ENCODE results near the gene CORO2A.

The CORO2A gene

DNA sequence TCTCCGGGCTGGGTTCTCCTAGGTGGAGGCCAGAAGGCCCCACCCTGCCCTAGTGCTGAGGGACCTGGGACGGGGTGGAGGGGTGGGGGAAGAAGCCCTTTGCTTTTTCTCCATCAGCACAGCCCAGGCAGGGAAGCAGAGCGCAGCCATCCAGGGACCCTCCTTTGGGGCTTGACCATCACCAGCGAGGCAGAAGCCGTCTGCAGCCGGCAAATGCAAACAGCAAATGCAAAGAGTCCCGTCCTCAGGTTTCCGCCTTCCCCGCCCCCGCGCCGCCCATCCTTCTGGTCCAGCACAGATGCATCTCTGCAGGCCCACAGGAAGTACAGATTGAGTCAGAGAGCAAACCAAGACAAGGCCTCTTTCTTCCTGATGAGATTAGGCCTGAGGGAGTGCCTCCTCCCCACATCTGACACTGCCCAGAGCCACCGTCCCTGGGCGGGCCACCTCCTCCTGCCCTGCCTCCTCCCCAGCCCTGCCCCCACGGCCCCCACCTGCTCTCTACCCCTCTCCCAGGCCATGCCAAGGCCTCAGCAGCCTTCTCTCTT lies 23.4 kb downstream of the CORO2A start:
- no peak for DNase-seq

- DNase-seq = no peak
Measured at GRCh38 chr9:98168153-98168780, 24.2 kb downstream of the CORO2A start.

DNA sequence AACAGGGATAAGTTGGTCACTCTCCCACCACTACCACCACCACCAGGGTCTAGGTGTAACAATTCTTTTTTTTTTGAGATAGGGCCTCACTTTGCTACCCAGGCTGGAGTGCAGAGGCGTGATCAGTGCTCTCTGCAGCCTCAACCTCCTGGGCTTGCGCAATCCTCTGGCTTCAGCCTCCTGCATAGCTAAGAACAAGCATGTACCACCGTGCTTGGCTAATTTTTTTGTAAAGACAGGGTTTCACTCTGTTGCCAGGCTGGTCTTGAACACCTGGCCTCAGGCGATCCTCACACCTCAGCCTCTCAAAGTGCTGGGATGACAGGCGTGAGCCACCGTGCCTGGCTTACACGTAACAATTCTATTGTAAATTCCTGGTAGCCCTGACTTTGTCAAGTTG lies 27.5 kb downstream of the CORO2A start:
- no peak for DNase-seq

DNA sequence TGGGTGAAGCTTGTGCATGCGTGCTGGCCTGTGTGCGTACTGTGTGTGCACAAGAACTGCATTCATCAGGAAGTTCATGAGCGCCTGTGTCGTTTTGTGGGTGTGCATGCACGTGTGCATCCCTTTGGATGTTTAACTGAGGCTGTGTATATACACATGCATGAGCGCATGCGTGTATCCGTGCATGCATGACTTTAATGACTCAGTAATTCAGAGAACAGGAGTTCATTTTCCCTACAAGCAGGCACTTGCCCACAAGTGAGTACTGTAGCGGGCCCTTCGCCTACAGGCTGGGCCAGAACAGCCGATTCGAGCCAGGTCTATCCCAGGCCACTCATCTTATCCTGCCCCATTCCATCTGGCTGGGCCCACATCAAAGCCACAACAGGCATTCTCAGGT lies 29.8 kb downstream of the CORO2A start:
- no peak for DNase-seq

DNA sequence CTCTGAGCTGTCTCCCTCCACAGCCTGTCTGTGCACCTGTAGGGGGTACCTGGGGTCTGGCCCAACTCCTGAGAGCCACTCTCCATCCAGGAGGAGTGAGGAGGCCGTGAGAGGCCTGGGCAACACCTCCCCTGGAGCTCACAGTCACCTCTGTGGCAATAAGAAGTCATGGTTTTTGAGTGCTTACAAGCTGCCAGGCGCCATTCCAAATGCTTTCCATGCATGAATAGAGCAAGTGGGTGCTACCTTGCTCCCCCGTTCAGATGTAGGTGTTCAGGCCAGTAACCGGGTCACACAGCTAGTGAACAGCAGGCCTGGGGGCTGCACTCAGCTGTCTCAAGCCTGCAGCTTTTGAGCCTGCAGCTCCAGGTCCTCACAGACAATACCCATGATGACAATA lies 30.6 kb downstream of the CORO2A start:
- no peak for DNase-seq

GRCh38 chr9:98159790-98160189 lies 32.6 kb downstream of the CORO2A start:
- no peak for DNase-seq

- DNase-seq = no peak
Measured at GRCh38 chr9:98159301-98159700, 33.1 kb downstream of the CORO2A start.

GRCh38 chr9:98158071-98158831 lies 34.2 kb downstream of the CORO2A start:
- DNase-seq = no peak

GRCh38 chr9:98157372-98157771 lies 35.1 kb downstream of the CORO2A start:
- no peak for DNase-seq

DNA sequence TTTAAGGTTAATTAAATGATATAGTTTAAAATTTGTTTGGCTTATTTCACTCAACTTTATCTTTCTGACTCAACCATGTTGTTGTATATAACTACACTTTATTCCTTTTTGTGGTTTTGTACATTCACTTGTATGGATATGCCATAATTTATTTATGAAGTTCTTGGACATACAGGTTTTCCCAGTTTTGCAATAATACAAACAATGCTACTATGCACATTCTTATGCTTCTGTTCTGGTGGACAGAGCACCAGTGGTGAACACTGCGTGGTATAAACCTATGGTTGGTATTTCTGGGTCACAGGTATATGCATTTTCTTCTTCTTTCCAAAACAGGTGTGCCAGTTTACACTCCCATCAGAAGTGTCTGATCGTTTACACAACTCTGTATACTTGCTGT lies 37.8 kb downstream of the CORO2A start:
- DNase-seq = no peak

- DNase-seq = no peak
Measured at GRCh38 chr9:98152526-98152925, 39.9 kb downstream of the CORO2A start.

GRCh38 chr9:98150721-98151120 lies 41.7 kb downstream of the CORO2A start:
- no peak for DNase-seq

- no peak for DNase-seq
Measured at GRCh38 chr9:98150164-98150563, 42.3 kb downstream of the CORO2A start.

GRCh38 chr9:98149422-98149821 lies 43.0 kb downstream of the CORO2A start:
- DNase-seq = no peak

DNA sequence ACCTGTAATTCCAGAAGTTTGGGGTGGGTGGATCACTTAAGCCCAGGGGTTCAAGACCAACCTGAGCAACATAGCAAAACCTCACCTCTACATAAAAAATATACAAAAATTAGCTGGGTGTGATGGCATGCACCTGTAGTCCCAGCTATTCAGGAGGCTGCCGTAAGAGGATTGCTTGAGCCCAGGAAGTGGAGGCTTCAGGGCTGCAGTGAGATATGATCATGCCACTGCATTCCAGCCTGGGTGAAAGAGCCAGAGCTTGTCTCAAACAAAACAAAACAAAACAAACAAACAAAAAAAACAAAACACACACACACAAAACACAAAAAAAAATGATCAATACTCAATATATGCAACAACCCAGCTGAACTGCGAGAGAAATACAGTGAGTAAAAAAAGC lies 44.0 kb downstream of the CORO2A start:
- DNase-seq = no peak

DNA sequence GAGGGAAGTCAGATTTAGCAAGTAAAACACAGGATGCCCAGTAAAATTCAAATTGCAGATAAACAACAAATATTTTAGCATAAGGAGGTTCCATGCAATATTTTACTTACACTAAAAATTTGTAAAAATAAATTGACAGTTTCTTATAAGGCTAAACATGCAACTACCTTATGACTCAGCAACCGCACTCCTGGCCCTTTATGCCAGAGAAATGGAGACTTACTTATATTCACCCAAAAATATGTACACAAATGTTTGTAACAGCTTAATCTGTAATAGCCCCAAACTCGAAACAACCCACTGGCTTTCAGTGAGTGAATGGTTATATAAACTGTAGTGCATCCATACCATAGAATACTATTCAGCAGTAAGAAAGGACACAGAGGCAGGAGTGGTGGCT lies 44.9 kb downstream of the CORO2A start:
- no peak for DNase-seq

- peak; percentile 59 for DNase-seq
Measured at GRCh38 chr9:98146101-98146991, 46.1 kb downstream of the CORO2A start.

- no peak for DNase-seq
Measured at GRCh38 chr9:98144631-98145030, 47.8 kb downstream of the CORO2A start.

- no peak for DNase-seq
Measured at GRCh38 chr9:98144076-98144475, 48.4 kb downstream of the CORO2A start.

GRCh38 chr9:98142925-98143481 lies 49.4 kb downstream of the CORO2A start:
- DNase-seq = no peak

DNA sequence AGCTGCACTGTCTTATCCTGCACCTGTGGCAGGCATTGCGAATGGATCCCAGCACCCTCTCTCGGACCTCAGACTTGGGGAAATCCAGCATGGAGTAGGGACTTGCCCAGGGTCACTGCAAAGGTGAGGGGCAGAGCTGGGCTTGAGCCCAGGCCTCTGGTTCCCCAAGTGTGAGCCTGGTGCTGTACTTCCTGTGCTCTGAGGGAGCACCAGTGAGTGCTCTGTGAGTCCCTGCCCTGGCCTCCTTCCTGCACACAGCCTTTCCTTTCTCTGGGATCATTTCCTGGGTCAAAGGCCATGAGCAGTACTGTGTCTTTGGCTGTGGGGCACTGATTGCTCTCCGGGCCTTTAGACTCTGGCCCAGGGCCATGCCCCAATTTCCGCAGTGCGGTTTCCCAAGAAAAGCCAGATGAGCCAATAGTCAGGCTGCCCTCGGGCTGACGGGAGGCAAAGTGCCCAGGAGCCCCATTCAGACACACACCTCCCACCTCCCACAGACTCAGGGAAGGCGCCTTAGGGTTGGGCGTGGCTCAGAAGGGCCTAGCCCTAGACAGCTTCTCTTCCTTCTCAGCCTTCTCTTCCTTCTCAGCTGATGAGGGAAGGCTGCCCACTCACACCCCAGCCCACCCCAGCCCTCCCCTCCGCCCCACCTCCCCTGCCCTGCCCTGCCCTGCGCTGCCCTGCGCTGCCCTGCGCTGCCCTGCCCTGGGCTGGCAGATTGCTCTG lies 50.1 kb downstream of the CORO2A start:
- DNase-seq = no peak

GRCh38 chr9:98140503-98140902 lies 51.9 kb downstream of the CORO2A start:
- no peak for DNase-seq

All from RPMI8226 (cell line).